ENCODE results near the gene HS3ST5.

Gene HS3ST5

GRCh38 chr6:114342826-114343781, at the start of gene HS3ST5:
Gene HS3ST5, minus strand, starts transcription at chr6:114343023. Its CDS starts 280,178 bp downstream, at chr6:114062845.
- DNase-seq (ENCODE audit: low read depth in 2 of 2) = no peak

GRCh38 chr6:114390176-114390575, 47.4 kb upstream of the HS3ST5 start:
- no peak for DNase-seq (ENCODE audit: low read depth in 2 of 2)

GRCh38 chr6:114389111-114389510, 46.3 kb upstream of the HS3ST5 start:
- no peak for DNase-seq (ENCODE audit: low read depth in 2 of 2)

GRCh38 chr6:114382406-114382805, 39.6 kb upstream of the HS3ST5 start:
- DNase-seq (ENCODE audit: low read depth in 2 of 2) = no peak

GRCh38 chr6:114377881-114378280, 35.1 kb upstream of the HS3ST5 start:
- DNase-seq (ENCODE audit: low read depth in 2 of 2) = no peak

GRCh38 chr6:114376611-114377175, 33.9 kb upstream of the HS3ST5 start:
- no peak for DNase-seq (ENCODE audit: low read depth in 2 of 2)

GRCh38 chr6:114375541-114376192, 32.8 kb upstream of the HS3ST5 start:
- DNase-seq (ENCODE audit: low read depth in 2 of 2) = no peak

- DNase-seq (ENCODE audit: low read depth in 2 of 2) = no peak
Observed at GRCh38 chr6:114367315-114367961, 24.6 kb upstream of the HS3ST5 start.

GRCh38 chr6:114366899-114367298, 24.1 kb upstream of the HS3ST5 start:
- no peak for DNase-seq (ENCODE audit: low read depth in 2 of 2)

GRCh38 chr6:114364301-114364700, 21.5 kb upstream of the HS3ST5 start:
- DNase-seq (ENCODE audit: low read depth in 2 of 2) = no peak

GRCh38 chr6:114362957-114363356, 20.1 kb upstream of the HS3ST5 start:
- DNase-seq (ENCODE audit: low read depth in 2 of 2) = no peak

- DNase-seq (ENCODE audit: low read depth in 2 of 2) = no peak
Observed at GRCh38 chr6:114362396-114362795, 19.6 kb upstream of the HS3ST5 start.

- DNase-seq (ENCODE audit: low read depth in 2 of 2) = no peak
Observed at GRCh38 chr6:114361036-114361435, 18.2 kb upstream of the HS3ST5 start.

- no peak for DNase-seq (ENCODE audit: low read depth in 2 of 2)
Observed at GRCh38 chr6:114355300-114355699, 12.5 kb upstream of the HS3ST5 start.

GRCh38 chr6:114354482-114354881, 11.7 kb upstream of the HS3ST5 start:
- DNase-seq (ENCODE audit: low read depth in 2 of 2) = no peak

GRCh38 chr6:114346451-114346850, 3.6 kb upstream of the HS3ST5 start:
- DNase-seq (ENCODE audit: low read depth in 2 of 2) = no peak

GRCh38 chr6:114344971-114345275, 2.1 kb upstream of the HS3ST5 start:
- DNase-seq (ENCODE audit: low read depth in 2 of 2) = no peak

GRCh38 chr6:114344246-114344970, 1.6 kb upstream of the HS3ST5 start:
- no peak for DNase-seq (ENCODE audit: low read depth in 2 of 2)

GRCh38 chr6:114343782-114344144, 940 bp upstream of the HS3ST5 start:
- DNase-seq (ENCODE audit: low read depth in 2 of 2) = no peak

- DNase-seq (ENCODE audit: low read depth in 2 of 2) = no peak
Observed at GRCh38 chr6:114342086-114342825, 567 bp downstream of the HS3ST5 start.

- no peak for DNase-seq (ENCODE audit: low read depth in 2 of 2)
Observed at GRCh38 chr6:114339706-114340105, 3.1 kb downstream of the HS3ST5 start.
